ENCODE results near the gene THPO.

- TF ChIP-seq CREB5 (CRISPR knock-in tag; IDR thresholded peaks at IDR 0.05; ENCODE audit: low read depth) (no peak), BACH2 (CRISPR knock-in tag; IDR thresholded peaks at IDR 0.05; ENCODE audit: borderline replicate concordance) (no peak), CSDC2 (CRISPR knock-in tag; IDR thresholded peaks at IDR 0.05) (no peak), ZC3H10 (CRISPR knock-in tag; IDR thresholded peaks at IDR 0.05) (no peak), ARNTL (CRISPR knock-in tag; IDR thresholded peaks at IDR 0.05; ENCODE audit: borderline replicate concordance, low read depth) (no peak), SNAI2 (CRISPR knock-in tag; IDR thresholded peaks at IDR 0.05) (no peak), ISL1 (CRISPR knock-in tag; IDR thresholded peaks at IDR 0.05) (no peak)
Observed at GRCh38 chr3:184339001-184339400, 39.0 kb downstream of the THPO start.

Data from SK-N-SH treated with all-trans-retinoic acid at 6 μM for 48 hours (cell line).